ENCODE measurements around the gene SERPINE2.

SERPINE2 gene

GRCh38 chr2:224041554-224041953, 2.5 kb upstream of the SERPINE2 start:
- no peaks in the 10 kb centered on the region for H3F3A ChIP-seq (ENCODE audit: control insufficient read depth, insufficient read depth)
- no peak overlapping the region for H3K4me2 ChIP-seq (ENCODE audit: low read length)
- peaks cover 56% of the 10 kb centered on the region for H3K27me3 ChIP-seq (ENCODE audit: control insufficient read depth, low read length)
- TF ChIP-seq EZH2phosphoT487 (IDR thresholded peaks at IDR 0.05; ENCODE audit: borderline replicate concordance, low read length) = no peak
- TF ChIP-seq, protein P1, sequence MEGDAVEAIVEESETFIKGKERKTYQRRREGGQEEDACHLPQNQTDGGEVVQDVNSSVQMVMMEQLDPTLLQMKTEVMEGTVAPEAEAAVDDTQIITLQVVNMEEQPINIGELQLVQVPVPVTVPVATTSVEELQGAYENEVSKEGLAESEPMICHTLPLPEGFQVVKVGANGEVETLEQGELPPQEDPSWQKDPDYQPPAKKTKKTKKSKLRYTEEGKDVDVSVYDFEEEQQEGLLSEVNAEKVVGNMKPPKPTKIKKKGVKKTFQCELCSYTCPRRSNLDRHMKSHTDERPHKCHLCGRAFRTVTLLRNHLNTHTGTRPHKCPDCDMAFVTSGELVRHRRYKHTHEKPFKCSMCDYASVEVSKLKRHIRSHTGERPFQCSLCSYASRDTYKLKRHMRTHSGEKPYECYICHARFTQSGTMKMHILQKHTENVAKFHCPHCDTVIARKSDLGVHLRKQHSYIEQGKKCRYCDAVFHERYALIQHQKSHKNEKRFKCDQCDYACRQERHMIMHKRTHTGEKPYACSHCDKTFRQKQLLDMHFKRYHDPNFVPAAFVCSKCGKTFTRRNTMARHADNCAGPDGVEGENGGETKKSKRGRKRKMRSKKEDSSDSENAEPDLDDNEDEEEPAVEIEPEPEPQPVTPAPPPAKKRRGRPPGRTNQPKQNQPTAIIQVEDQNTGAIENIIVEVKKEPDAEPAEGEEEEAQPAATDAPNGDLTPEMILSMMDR (IDR thresholded peaks at IDR 0.05; ENCODE audit: low read depth, low read length, poor library complexity, severe bottlenecking) = no peak
- no peaks in the 10 kb centered on the region for H3K9me2 ChIP-seq (replicated peaks; ENCODE audit: control insufficient read depth, low read length)
- no peaks in the 10 kb centered on the region; the same call in 1 of the 2 replicates for H4K20me1 ChIP-seq (ENCODE audit: control insufficient read depth, insufficient read depth, low read depth, low read length)
- H3K9me3 ChIP-seq (ENCODE audit: control insufficient read depth, insufficient read depth, low read length) = no peaks in the 10 kb centered on the region
- no peaks in the 10 kb centered on the region for H3K36me3 ChIP-seq (ENCODE audit: control insufficient read depth, low read length)
- peaks cover 15% of the 10 kb centered on the region for H3K4me1 ChIP-seq (ENCODE audit: control insufficient read depth, low read length)
- no peak overlapping the region for H3K4me3 ChIP-seq (ENCODE audit: low read length)
- no peak overlapping the region for H3K27ac ChIP-seq (ENCODE audit: low read depth, low read length)
- H3K79me2 ChIP-seq (ENCODE audit: control insufficient read depth, low read length) = no peaks in the 10 kb centered on the region

- H3K27me3 ChIP-seq (ENCODE audit: control insufficient read depth, low read length) = peaks cover 56% of the 10 kb centered on the region
- H3K4me1 ChIP-seq (ENCODE audit: control insufficient read depth, low read length) = peaks cover 15% of the 10 kb centered on the region
These were observed 1.7 kb upstream of the SERPINE2 start for GRCh38 chr2:224040753-224041152.

GRCh38 chr2:224039770-224040440, 819 bp upstream of the SERPINE2 start:
- no peak overlapping the region for H3K27ac ChIP-seq (ENCODE audit: low read depth, low read length)
- H3K79me2 ChIP-seq (ENCODE audit: control insufficient read depth, low read length) = no peaks in the 10 kb centered on the region
- peaks cover 56% of the 10 kb centered on the region for H3K27me3 ChIP-seq (ENCODE audit: control insufficient read depth, low read length)
- H4K20me1 ChIP-seq (ENCODE audit: control insufficient read depth, insufficient read depth, low read depth, low read length) = no peaks in the 10 kb centered on the region; the same call in 1 of the 2 replicates
- H3K36me3 ChIP-seq (ENCODE audit: control insufficient read depth, low read length) = no peaks in the 10 kb centered on the region
- TF ChIP-seq, protein P1 (IDR thresholded peaks at IDR 0.05; ENCODE audit: low read depth, low read length, poor library complexity, severe bottlenecking) = no peak
- peak; percentile 69; the same call in 1 of the 2 replicates for TF ChIP-seq EZH2phosphoT487 (IDR thresholded peaks at IDR 0.05; ENCODE audit: borderline replicate concordance, low read length)
- H3K9me2 ChIP-seq (replicated peaks; ENCODE audit: control insufficient read depth, low read length) = no peaks in the 10 kb centered on the region
- H3F3A ChIP-seq (ENCODE audit: control insufficient read depth, insufficient read depth) = no peaks in the 10 kb centered on the region
- H3K4me1 ChIP-seq (ENCODE audit: control insufficient read depth, low read length) = peaks cover 15% of the 10 kb centered on the region
- H3K9me3 ChIP-seq (ENCODE audit: control insufficient read depth, insufficient read depth, low read length) = no peaks in the 10 kb centered on the region
- H3K4me2 ChIP-seq (ENCODE audit: low read length) = peak overlapping the region; percentile 47; the same call in 1 of the 2 replicates
- H3K4me3 ChIP-seq (ENCODE audit: low read length) = no peak overlapping the region

More at GRCh38 chr2:224040753-224041152, 1.7 kb upstream of the SERPINE2 start:
- TF ChIP-seq EZH2phosphoT487 (IDR thresholded peaks at IDR 0.05; ENCODE audit: borderline replicate concordance, low read length) = peak; percentile 39; the same call in 1 of the 2 replicates
- TF ChIP-seq, protein P1 (IDR thresholded peaks at IDR 0.05; ENCODE audit: low read depth, low read length, poor library complexity, severe bottlenecking) = no peak
- no peaks in the 10 kb centered on the region for H3K79me2 ChIP-seq (ENCODE audit: control insufficient read depth, low read length)
- no peak overlapping the region for H3K4me2 ChIP-seq (ENCODE audit: low read length)
- H4K20me1 ChIP-seq (ENCODE audit: control insufficient read depth, insufficient read depth, low read depth, low read length) = no peaks in the 10 kb centered on the region; the same call in 1 of the 2 replicates
- H3K4me3 ChIP-seq (ENCODE audit: low read length) = no peak overlapping the region
- no peak overlapping the region for H3K27ac ChIP-seq (ENCODE audit: low read depth, low read length)
- no peaks in the 10 kb centered on the region for H3K36me3 ChIP-seq (ENCODE audit: control insufficient read depth, low read length)
- H3K9me3 ChIP-seq (ENCODE audit: control insufficient read depth, insufficient read depth, low read length) = no peaks in the 10 kb centered on the region
- no peaks in the 10 kb centered on the region for H3F3A ChIP-seq (ENCODE audit: control insufficient read depth, insufficient read depth)
- no peaks in the 10 kb centered on the region for H3K9me2 ChIP-seq (replicated peaks; ENCODE audit: control insufficient read depth, low read length)
